Natural killer cell (primary cell): ENCODE results near the gene TIMM23. TPM values are rescaled to one million over a fixed set of nuclear protein-coding genes. Genes with fewer than 3 reads are reported as not detected.
"Not testable (repeated sequence)": the region's sequence is repeated elsewhere in the genome, so short reads cannot be mapped to it uniquely, and the experiment has no call there.

Source experiments
- ATAC-seq, 3 donors: fragments of 150-1000 bp in 2 of 3; fragments of 200-7000 bp in 1 of 3; cut with Tn5 transposase; 1 replicate in 1 of 3; 2 replicates in 2 of 3; pipeline ENCODE4 v1.10.0; 2021; ENCODE audit warnings: mild to moderate bottlenecking in 2 of 3, moderate library complexity in 2 of 3
- DNase-seq, 2 donors: peaks; one replicate each; pipeline versions ENCODE4 v3.0.0 to v3.0.0-alpha.2; 2013 to 2021; ENCODE audit warnings: mixed read lengths in 1 of 2
- H3K27ac ChIP-seq: one replicate; pipeline ENCODE4 v1.5.1; 2013; ENCODE audit warnings: mild to moderate bottlenecking, low read length
- H3K27me3 ChIP-seq: one replicate; pipeline ENCODE4 v1.6.1; 2013; ENCODE audit warnings: low read length; ENCODE audit not compliant: control insufficient read depth, insufficient read depth
- H3K36me3 ChIP-seq: one replicate; pipeline ENCODE4 v1.6.1; 2013; ENCODE audit warnings: low read length; ENCODE audit not compliant: control insufficient read depth, insufficient read depth
- H3K4me1 ChIP-seq: one replicate; pipeline ENCODE4 v1.6.1; 2013; ENCODE audit warnings: low read length; ENCODE audit not compliant: control insufficient read depth, insufficient read depth
- H3K4me3 ChIP-seq: one replicate; pipeline ENCODE4 v1.5.1; 2013; ENCODE audit warnings: low read length
- H3K9me3 ChIP-seq: one replicate; pipeline ENCODE4 v1.6.1; 2013; ENCODE audit warnings: low read length; ENCODE audit not compliant: control insufficient read depth, insufficient read depth
- H3K27ac Mint-ChIP-seq, 2 donors: one replicate each; pipeline ENCODE4 v1.8.0; 2022; ENCODE audit warnings: mild to moderate bottlenecking in 2 of 2, mixed read lengths in 2 of 2, moderate library complexity in 1 of 2
- H3K27me3 Mint-ChIP-seq, 2 donors: one replicate each; pipeline ENCODE4 v1.8.0; 2022; ENCODE audit warnings: low read depth in 2 of 2, mixed read lengths in 2 of 2
- H3K36me3 Mint-ChIP-seq: one replicate; pipeline ENCODE4 v1.8.0; 2022; ENCODE audit warnings: mixed read lengths
- H3K4me1 Mint-ChIP-seq, 2 donors: one replicate each; pipeline ENCODE4 v1.8.0; 2022; ENCODE audit warnings: mixed read lengths in 2 of 2
- H3K4me3 Mint-ChIP-seq: one replicate; pipeline ENCODE4 v1.8.0; 2022; ENCODE audit warnings: mild to moderate bottlenecking, moderate library complexity, mixed read lengths
- H3K9me3 Mint-ChIP-seq, 2 donors: one replicate each; pipeline ENCODE4 v1.8.0; 2022; ENCODE audit warnings: mixed read lengths in 2 of 2
- WGBS: methylation state at CpG from one replicate; pipeline ENCODE4 v1.1.7; 2013; ENCODE audit warnings: missing lambda C conversion rate; ENCODE audit not compliant: insufficient coverage; 5-methylcytosine and 5-hydroxymethylcytosine counted together
- intact Hi-C: fragments of 100-400 bp; cut with micrococcal nuclease; formaldehyde crosslinking; loops from one replicate; pipeline ENCODE4 v1.14.2; 2022
- total RNA-seq, 4 donors: library from RNA; stranded (reverse); fragments of 120-200 nt in 1 of 4; gene quantifications; one replicate each; pipeline versions ENCODE4 v1.2.3 to v1.2.4, GENCODE V29; 2013 to 2022

TIMM23 gene
- total RNA-seq, 3 donors from 2014 or later (not counting 1 experiment from before 2014, with no cell fraction given): 26.9 to 31.5 (median 27.3) TPM

DNA sequence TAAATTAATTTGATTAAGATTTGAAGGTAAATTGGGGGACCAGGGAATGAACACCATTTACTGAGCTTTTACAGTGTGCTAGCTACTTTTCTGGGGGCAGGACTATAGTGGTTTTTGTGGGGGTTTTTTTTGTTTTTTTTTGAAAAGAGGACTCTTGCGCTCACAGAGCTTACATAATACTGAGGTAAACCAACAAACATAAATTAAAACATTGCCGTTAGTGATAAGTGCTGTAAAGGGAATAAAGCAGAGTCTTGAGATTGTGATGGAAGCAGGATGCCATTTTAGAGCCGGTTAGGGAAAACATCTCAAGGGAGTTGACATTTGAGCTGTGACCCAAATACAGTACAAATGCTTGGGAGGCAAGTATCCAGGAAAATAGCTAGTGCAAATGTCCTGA lies 1.8 kb downstream of the TIMM23 start:
- H3K36me3 ChIP-seq, H3K9me3 Mint-ChIP-seq, H3K9me3 ChIP-seq, H3K27me3 ChIP-seq, H3K27me3 Mint-ChIP-seq, H3K4me3 ChIP-seq, DNase-seq, ATAC-seq, H3K27ac ChIP-seq, H3K36me3 Mint-ChIP-seq: not testable (repeated sequence)
- intact Hi-C loops: loop anchor here (5.0 kb wide), 1 partner anchor 53 kb away; no protein-coding TSS in a partner anchor
- peak overlapping the region; percentile 30 to 98 for H3K27ac Mint-ChIP-seq
- WGBS: 27% methylated on average over 2 of the region's 3 CpGs
- H3K4me1 ChIP-seq: peaks cover 15% of the 10 kb centered on the region
- peak overlapping the region; percentile 98 for H3K4me3 Mint-ChIP-seq
- peaks cover 47 to 48% of the 10 kb centered on the region in 2 donors for H3K4me1 Mint-ChIP-seq

GRCh38 chr10:45978554-45978953 lies 6.3 kb downstream of the TIMM23 start:
- H3K9me3 ChIP-seq, H3K4me3 ChIP-seq, H3K4me1 ChIP-seq, ATAC-seq, DNase-seq, H3K4me3 Mint-ChIP-seq, H3K27me3 ChIP-seq, H3K36me3 ChIP-seq, H3K36me3 Mint-ChIP-seq, H3K27ac ChIP-seq, H3K27me3 Mint-ChIP-seq, H3K9me3 Mint-ChIP-seq, H3K27ac Mint-ChIP-seq, intact Hi-C loops: not testable (repeated sequence)
- H3K4me1 Mint-ChIP-seq: peaks cover 11 to 12% of the 10 kb centered on the region in 2 donors
- no CpG with 5 or more reads among the region's 2 CpGs for WGBS

GRCh38 chr10:45981367-45981766 lies 9.1 kb downstream of the TIMM23 start:
- ATAC-seq, H3K27ac ChIP-seq, H3K4me1 Mint-ChIP-seq, DNase-seq, H3K4me1 ChIP-seq, H3K4me3 ChIP-seq, H3K27me3 ChIP-seq, H3K36me3 Mint-ChIP-seq, H3K4me3 Mint-ChIP-seq, H3K9me3 ChIP-seq, H3K27ac Mint-ChIP-seq, H3K9me3 Mint-ChIP-seq, intact Hi-C loops, H3K27me3 Mint-ChIP-seq, H3K36me3 ChIP-seq: not testable (repeated sequence)
- 89% methylated on average over 1 of the region's 1 CpG for WGBS

- H3K27me3 Mint-ChIP-seq, H3K4me1 Mint-ChIP-seq, H3K4me1 ChIP-seq, H3K36me3 ChIP-seq, H3K27me3 ChIP-seq, H3K4me3 ChIP-seq, H3K9me3 Mint-ChIP-seq, H3K27ac Mint-ChIP-seq, intact Hi-C loops, H3K4me3 Mint-ChIP-seq, H3K36me3 Mint-ChIP-seq, H3K9me3 ChIP-seq, H3K27ac ChIP-seq: not testable (repeated sequence)
- WGBS: 100% methylated on average over 1 of the region's 6 CpGs
- DNase-seq: peak in 1 of 2 donors; percentile 71
- peak; percentile 67 to 76 (median 75) for ATAC-seq
Measured at GRCh38 chr10:45983538-45984186, 11.4 kb downstream of the TIMM23 start.

- H3K27ac Mint-ChIP-seq, H3K36me3 Mint-ChIP-seq, H3K36me3 ChIP-seq, H3K27ac ChIP-seq, intact Hi-C loops, H3K4me1 Mint-ChIP-seq, H3K4me3 ChIP-seq, H3K27me3 Mint-ChIP-seq, DNase-seq, ATAC-seq, H3K4me1 ChIP-seq, H3K9me3 ChIP-seq, H3K27me3 ChIP-seq, H3K4me3 Mint-ChIP-seq, H3K9me3 Mint-ChIP-seq: not testable (repeated sequence)
- WGBS: 100% methylated on average over 1 of the region's 2 CpGs
Measured at GRCh38 chr10:45984473-45984872, 12.2 kb downstream of the TIMM23 start.

DNA sequence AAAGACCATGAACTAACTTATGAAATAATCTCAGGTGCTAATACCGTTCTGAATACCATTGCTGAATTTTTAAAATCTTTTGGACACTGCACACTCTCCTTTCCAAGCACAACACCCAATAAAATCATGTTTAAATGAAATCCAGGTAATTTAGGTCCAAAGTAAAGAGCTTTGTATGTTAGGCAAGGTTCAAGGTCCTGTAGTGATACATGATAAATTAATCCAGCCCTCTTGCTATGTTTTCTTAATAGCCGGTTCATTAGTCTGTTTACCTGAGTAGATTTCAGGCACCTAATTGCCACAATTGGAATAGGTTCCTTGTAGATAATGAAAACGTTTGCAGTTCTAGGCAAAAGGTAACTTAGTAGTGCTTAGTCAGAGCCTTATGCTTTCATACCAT lies 13.3 kb downstream of the TIMM23 start:
- H3K4me3 Mint-ChIP-seq, H3K9me3 Mint-ChIP-seq, H3K4me3 ChIP-seq, H3K27ac ChIP-seq, ATAC-seq, intact Hi-C loops, H3K27me3 ChIP-seq, H3K27ac Mint-ChIP-seq, H3K36me3 ChIP-seq, H3K9me3 ChIP-seq, H3K4me1 ChIP-seq, DNase-seq, H3K4me1 Mint-ChIP-seq, H3K36me3 Mint-ChIP-seq, H3K27me3 Mint-ChIP-seq: not testable (repeated sequence)
- 100% methylated on average over 1 of the region's 3 CpGs for WGBS
